Measurements from ENCODE around the gene NEU2.
A peak's percentile ranks its signal among the peaks of the same experiment; 100 is the strongest.

NEU2 gene

DNA sequence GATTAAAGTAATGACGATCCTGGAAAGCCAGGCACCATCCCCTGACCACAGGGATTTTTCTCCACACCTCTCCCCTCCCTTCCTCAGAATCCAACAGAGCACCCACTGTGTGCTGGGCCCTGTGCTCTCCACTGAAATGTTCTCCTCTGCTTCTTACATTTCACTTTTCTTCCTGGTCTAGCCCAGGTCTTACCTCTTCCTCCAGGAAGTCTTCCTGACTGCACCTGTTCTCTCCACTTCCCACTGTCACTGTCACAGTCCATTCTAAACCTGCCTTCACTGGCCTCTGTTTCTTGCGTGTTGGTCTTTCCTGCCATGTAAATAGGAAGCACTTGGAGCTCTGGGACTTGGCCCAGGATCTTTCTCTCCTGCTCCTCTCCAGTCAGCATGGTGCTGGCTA lies 12.0 kb upstream of the NEU2 start:
- Mint-ChIP-seq H3K9me3 (peaks cover 1% of the 10 kb centered on the region), H3K36me3 (no peaks in the 10 kb centered on the region), H3K27ac (no peak overlapping the region), H3K4me1 (no peaks in the 10 kb centered on the region), H3K4me3 (no peak overlapping the region)
- DNase-seq (ENCODE audit: low spot score in 2 of 2) (no peak), ATAC-seq (no peak)

DNA sequence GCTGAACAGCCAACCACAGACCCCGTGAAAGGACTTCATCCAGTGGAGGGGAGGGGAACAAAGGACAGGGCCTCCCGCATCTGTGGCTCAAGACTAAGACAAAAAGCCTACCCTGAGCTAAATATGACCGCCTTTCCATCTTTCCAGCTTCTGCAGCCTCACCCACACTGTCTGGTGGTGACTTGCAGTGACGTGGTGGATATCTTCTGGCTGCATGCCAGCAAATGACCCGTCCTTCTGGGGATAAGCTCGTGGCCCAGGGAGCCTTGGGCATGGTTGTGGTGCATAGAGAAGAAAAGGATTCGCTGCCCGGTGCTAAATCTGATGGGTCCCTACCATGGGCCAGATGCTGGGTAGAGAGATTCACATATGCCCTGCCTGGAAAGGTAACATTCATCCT lies 10.7 kb upstream of the NEU2 start:
- H3K27ac Mint-ChIP-seq: no peak overlapping the region
- H3K36me3 Mint-ChIP-seq: no peaks in the 10 kb centered on the region
- ATAC-seq: no peak
- H3K4me3 Mint-ChIP-seq: no peak overlapping the region
- no peak for DNase-seq (ENCODE audit: low spot score in 2 of 2)
- H3K9me3 Mint-ChIP-seq: no peaks in the 10 kb centered on the region
- no peaks in the 10 kb centered on the region for H3K4me1 Mint-ChIP-seq

DNA sequence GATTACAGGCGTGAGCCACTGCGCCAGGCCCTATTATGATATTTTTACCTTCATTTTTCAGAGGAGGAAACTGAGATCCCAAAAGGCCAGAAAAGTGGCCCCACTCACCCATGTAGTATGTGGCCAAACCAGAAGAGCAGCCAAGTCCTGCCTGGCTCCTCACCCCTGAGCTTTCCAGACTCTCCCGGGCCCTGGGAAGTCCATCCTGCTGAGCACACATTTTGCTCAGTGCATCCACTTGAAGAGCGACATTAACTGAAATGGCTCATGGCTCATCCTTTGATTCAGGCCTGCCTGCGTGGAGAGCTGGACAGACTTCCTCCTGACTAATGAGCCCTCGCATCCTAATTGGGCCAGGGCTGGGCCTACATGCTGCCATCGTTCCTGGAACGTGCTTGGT lies 9.9 kb upstream of the NEU2 start:
- H3K4me3 Mint-ChIP-seq: no peak overlapping the region
- DNase-seq (ENCODE audit: low spot score in 2 of 2) (no peak), ATAC-seq (no peak)
- H3K36me3 Mint-ChIP-seq: no peaks in the 10 kb centered on the region
- no peaks in the 10 kb centered on the region for H3K9me3 Mint-ChIP-seq
- H3K4me1 Mint-ChIP-seq: no peaks in the 10 kb centered on the region
- H3K27ac Mint-ChIP-seq: no peak overlapping the region

DNA sequence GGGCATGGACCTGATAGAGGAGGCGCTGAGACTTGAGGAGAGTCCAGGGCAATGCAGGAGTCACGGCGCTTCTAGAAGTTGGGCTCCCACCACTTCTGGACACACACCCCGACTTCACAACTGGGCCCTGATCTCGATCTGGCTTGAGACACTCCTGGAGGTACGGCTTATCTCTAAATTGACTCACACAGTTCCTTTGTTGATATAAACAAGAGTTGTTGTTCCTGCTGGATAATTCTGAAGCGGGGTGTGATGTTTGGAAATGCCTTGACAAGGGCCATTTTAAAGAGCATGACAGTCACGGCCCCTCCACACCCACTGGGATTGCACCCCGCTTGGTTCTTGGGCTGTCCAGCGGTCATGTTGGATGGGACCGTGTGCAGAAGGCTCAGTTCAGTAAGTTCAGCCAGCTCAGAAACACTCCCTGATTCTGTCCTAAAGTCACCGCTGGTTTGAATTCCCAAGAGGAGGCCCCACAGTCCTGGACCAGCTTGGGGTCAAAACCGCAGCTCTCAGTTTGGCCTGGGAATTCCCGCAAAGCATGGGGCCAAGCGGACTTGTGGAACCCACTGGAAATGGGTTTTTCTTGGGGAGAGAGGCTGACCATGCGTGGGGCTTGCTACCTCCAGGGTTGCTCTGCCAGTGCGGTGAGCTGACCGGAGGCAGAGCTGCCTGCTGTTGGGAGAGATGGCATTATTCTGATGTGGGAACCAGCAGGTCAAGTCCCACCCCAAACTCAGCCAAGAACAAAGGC lies 9.3 kb upstream of the NEU2 start:
- Mint-ChIP-seq H3K27ac (no peak overlapping the region), H3K4me1 (no peaks in the 10 kb centered on the region), H3K36me3 (no peaks in the 10 kb centered on the region), H3K4me3 (no peak overlapping the region), H3K9me3 (no peaks in the 10 kb centered on the region)
- DNase-seq (ENCODE audit: low spot score in 2 of 2) (no peak), ATAC-seq (no peak)

DNA sequence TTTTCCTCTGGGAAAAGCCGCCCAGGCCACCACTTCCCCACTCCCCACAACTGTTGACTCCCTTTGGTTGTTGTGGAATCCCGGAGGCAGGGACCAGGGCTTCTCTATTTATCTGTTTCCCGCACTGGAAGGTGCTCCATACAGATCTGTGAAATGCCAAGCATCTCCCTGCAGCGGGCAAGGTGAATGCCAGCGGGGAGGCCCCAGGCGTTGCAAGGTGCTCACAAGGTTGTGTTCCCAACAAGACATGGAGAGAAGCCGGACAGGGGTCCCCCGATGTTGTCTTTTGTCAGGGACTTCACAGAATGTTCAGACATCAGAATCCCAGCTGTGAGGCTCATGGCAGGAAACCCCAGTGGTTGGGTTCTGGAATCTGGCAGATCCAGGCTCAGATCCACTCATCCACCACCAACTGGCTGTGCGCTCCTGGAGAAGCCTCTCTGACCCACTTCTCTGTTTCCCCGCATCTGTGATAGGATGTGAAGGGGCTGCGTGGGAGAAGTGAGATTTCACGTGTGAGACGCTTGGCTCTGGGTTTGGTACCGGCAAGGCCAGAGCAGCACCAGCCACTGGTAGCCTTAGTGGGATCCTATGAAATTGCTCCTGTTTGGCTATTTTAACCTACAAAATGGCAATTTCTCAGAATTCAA lies 8.6 kb upstream of the NEU2 start:
- Mint-ChIP-seq H3K4me1 (no peaks in the 10 kb centered on the region), H3K27ac (no peak overlapping the region), H3K9me3 (no peaks in the 10 kb centered on the region), H3K36me3 (no peaks in the 10 kb centered on the region), H3K4me3 (no peak overlapping the region)
- ATAC-seq: no peak
- DNase-seq (ENCODE audit: low spot score in 2 of 2): no peak

DNA sequence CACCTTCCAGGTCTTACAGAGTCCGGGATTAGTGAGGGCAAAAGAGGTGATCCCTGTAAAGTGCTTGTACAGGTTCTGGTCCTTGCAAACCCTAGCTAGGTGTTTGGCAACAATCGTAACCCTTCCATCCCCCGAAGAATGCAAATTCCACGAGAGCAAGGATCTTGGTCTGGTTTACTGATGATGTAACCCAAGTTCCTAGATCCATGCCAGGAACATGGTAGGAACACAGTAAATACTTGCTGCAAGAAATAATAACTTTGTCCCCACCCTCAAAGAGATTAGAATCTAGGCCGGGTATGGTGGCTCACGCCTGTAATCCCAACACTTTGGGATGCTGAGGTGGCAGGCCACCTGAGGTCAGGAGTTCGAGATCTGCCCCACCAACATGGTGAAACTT lies 6.8 kb upstream of the NEU2 start:
- Mint-ChIP-seq H3K4me1 (no peaks in the 10 kb centered on the region), H3K4me3 (no peak overlapping the region), H3K36me3 (no peaks in the 10 kb centered on the region), H3K9me3 (no peaks in the 10 kb centered on the region), H3K27ac (no peak overlapping the region)
- DNase-seq (ENCODE audit: low spot score in 2 of 2): no peak
- no peak for ATAC-seq

DNA sequence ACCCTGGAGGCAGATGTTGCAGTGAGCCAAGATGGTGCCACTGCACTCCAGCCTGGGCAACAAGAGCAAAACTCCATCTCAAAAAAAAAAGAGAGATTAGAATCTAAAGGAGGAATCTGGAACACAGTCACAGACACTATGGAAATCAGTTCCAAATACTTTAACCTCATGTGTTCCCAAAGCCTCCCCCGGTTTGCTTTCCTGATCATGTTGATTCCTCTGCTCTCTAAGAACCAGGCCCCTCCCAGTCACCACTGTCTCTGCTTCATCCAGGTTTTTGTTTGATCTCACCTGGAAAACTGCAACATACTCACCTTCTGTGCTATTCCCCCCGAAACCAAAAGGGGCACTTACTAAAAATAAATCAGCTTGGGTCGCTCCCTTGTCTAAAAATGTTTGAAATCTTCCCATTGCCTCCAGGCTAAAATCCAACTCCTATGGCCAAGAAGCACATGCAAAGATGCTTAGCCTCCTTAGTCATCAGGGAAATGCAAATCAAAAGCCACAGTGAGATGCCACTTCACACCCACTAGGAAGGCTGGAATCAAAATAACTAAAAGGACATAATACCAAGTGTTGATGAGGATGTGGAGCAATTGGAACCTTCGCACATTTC lies 6.2 kb upstream of the NEU2 start:
- no peak overlapping the region for H3K27ac Mint-ChIP-seq
- H3K9me3 Mint-ChIP-seq: no peaks in the 10 kb centered on the region
- H3K4me3 Mint-ChIP-seq: no peak overlapping the region
- H3K36me3 Mint-ChIP-seq: no peaks in the 10 kb centered on the region
- no peak for DNase-seq (ENCODE audit: low spot score in 2 of 2)
- H3K4me1 Mint-ChIP-seq: no peaks in the 10 kb centered on the region
- no peak for ATAC-seq

DNA sequence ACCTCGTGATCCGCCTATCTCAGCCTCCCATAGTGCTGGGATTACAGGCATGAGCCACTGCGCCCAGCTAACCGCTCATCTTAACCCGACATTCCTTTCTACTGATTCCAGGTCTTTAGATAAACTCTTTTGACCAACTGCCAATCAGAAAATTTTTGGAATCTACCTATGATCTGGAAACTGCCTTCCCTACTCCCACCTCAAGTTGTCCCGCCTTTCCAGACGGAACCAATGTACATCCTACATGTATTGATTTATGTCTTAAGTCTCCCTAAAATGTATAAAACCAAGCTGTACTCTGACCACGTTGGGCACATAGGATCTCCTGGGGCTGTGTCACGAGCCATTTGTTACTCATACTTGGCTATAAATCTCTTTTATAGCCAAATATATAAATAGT lies 3.2 kb upstream of the NEU2 start:
- no peak overlapping the region for H3K27ac Mint-ChIP-seq
- no peak overlapping the region for H3K4me3 Mint-ChIP-seq
- no peaks in the 10 kb centered on the region for H3K4me1 Mint-ChIP-seq
- ATAC-seq (no peak), DNase-seq (ENCODE audit: low spot score in 2 of 2) (no peak)
- H3K9me3 Mint-ChIP-seq: no peaks in the 10 kb centered on the region
- no peaks in the 10 kb centered on the region for H3K36me3 Mint-ChIP-seq

DNA sequence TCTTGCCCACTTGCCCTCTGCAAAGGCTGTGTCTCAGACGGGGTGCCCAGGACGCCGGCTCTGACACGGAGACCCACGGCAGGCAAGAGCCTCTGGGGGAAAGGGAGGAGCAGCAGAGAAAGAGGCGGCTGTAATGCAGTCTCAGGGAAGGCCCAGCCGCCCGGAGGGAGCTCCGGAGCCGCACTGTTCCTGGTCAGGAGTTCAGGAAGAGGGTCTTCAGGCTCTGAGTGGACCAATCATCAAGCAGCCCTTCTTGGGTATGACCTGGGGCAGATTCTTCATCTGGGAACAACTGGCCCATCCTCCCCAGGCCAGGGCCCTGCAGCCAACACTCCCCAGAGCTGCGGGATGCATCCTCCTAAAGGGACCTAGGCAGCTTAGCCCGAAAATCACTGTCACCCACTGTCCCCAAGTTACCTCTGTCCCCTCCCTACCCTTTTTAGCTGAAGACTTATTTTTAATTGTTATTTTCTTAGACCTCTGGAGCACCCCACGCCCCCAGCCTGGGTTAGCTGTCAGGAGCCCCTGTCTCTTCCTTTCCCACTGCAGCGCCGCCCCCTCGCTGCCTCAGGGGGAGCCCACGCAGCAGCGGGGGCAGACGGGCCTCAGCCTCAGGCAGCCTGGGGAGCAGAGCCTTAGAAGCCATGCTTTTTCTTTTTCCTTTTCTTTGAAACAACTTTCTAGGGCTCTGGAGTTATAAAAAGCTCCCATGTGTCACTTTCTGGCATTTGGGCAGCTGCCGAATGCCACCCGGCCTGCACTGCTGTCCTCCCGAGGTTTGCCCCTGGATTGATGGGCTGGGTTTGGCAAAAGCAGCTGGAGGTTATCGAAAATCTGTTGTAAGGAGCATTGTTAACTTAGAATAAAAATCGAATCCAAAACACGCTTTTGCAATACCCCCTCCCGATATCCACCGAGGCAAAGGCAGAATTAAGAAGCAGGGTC lies 644 bp upstream of the NEU2 start:
- Mint-ChIP-seq H3K9me3 (no peaks in the 10 kb centered on the region), H3K4me1 (no peaks in the 10 kb centered on the region), H3K36me3 (no peaks in the 10 kb centered on the region), H3K4me3 (no peak overlapping the region), H3K27ac (no peak overlapping the region)
- DNase-seq (ENCODE audit: low spot score in 2 of 2) (no peak), ATAC-seq (no peak)

DNA sequence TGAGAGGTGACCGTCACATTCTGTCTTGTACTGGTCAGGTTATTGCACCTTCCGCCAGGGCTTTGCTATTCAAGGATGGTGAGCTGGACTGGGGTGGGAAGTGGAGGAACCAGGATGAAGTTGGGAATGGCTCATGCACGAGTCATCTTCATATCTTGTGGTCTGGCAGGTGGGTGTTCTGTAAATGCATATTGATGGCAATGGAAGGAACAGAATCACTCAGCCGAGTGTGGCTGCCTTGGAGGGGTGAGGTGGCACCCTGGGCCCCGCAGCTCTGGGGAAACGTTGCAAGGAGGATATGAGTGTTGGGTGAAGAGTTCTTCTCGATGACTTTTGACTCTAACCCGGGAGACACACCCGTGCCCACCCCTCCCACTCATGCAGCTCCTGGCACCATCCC lies 1.2 kb downstream of the NEU2 start:
- Mint-ChIP-seq H3K9me3 (no peaks in the 10 kb centered on the region), H3K27ac (no peak overlapping the region), H3K4me3 (no peak overlapping the region), H3K4me1 (no peaks in the 10 kb centered on the region), H3K36me3 (no peaks in the 10 kb centered on the region)
- DNase-seq (ENCODE audit: low spot score in 2 of 2) (no peak), ATAC-seq (peak; percentile 69)

DNA sequence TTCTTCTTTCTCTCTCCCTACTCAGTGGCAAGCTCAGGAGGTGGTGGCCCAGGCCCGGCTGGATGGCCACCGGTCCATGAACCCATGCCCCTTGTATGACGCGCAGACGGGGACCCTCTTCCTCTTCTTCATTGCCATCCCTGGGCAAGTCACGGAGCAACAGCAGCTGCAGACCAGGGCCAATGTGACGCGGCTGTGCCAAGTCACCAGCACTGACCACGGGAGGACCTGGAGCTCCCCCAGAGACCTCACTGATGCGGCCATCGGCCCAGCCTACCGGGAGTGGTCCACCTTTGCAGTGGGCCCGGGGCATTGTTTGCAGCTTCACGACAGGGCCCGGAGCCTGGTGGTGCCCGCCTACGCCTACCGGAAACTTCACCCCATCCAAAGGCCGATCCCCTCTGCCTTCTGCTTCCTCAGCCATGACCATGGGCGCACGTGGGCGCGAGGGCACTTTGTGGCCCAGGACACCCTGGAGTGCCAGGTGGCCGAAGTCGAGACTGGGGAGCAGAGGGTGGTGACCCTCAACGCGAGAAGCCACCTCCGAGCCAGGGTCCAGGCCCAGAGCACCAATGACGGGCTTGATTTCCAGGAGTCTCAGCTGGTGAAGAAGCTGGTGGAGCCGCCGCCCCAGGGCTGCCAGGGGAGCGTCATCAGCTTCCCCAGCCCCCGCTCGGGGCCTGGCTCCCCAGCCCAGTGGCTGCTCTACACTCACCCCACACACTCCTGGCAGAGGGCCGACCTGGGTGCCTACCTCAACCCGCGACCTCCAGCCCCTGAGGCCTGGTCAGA lies 1.8 kb downstream of the NEU2 start:
- Mint-ChIP-seq H3K9me3 (no peaks in the 10 kb centered on the region), H3K4me1 (no peaks in the 10 kb centered on the region), H3K27ac (no peak overlapping the region), H3K4me3 (no peak overlapping the region), H3K36me3 (no peaks in the 10 kb centered on the region)
- ATAC-seq (no peak), DNase-seq (ENCODE audit: low spot score in 2 of 2) (no peak)

DNA sequence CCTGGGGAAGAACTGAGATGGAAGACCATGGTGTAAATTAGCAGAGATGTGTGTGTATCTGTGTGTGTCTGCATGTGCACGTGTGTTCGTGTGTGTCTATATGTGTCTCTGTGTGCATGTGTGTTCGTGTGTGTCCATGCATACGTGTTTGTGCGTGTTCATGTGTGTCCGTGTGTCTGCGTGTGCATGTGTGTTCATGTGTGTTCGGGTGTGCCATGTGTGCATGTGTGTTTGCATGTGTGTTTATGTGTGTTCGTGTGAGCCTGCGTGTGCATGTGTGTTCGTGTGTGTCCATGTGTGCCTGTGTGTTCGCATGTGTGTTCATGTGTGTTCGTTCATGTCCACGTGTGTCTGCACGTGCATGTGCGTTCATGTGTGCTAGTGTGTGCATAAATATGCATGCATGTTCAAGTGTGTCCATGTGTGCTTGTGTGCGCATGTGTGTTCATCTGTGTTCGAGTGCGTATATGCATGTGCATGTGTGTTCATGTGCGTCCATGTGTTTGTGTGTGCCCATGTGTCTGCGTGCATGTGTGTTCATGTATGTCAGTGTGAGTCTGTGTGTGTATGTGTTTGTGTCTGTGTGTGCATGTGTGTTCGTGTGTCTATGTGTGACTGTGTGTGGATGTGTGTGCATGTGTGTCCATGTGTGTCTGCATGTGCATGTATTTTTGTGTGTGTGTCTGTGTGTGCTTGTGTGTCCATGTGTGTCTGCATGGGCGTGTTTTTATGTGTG lies 3.1 kb downstream of the NEU2 start:
- Mint-ChIP-seq H3K4me1 (no peaks in the 10 kb centered on the region), H3K9me3 (no peaks in the 10 kb centered on the region), H3K36me3 (no peaks in the 10 kb centered on the region), H3K27ac (no peak overlapping the region), H3K4me3 (no peak overlapping the region)
- no peak for ATAC-seq
- DNase-seq (ENCODE audit: low spot score in 2 of 2): no peak

DNA sequence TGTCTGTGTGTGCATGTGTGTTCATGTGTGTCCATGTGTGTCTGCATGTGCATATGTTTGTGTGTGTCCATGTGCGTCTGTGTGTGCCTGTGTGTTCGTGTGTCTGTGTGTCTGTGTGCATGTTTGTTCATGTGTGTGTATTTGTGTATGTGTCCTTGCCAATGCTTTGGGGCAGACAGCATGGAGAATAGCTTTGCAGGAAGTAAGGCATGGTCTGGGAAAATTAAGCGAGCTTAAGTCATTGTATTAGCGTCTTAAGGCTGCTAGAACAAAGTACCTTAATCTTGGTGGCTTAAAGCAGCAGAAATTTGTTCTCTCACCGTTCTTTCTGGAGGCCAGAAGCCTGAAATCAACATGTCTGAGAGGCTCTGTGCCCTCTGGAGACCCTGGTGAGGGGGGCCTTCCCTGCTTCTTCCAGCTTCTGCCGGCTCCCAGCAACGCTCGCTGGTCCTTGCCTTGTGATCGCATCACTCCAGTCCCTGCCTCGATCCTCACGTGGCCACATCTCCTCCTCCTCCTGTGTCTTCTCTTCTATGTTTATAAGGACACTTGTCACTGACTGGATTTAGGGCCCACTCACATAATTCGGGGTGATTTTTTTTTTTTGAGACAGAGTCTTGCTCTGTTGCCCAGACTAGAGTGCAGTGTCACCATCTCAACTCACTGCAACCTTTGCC lies 3.8 kb downstream of the NEU2 start:
- DNase-seq (ENCODE audit: low spot score in 2 of 2) (no peak), ATAC-seq (no peak)
- H3K4me1 Mint-ChIP-seq: no peaks in the 10 kb centered on the region
- no peaks in the 10 kb centered on the region for H3K36me3 Mint-ChIP-seq
- no peaks in the 10 kb centered on the region for H3K9me3 Mint-ChIP-seq
- H3K4me3 Mint-ChIP-seq: no peak overlapping the region
- no peak overlapping the region for H3K27ac Mint-ChIP-seq

DNA sequence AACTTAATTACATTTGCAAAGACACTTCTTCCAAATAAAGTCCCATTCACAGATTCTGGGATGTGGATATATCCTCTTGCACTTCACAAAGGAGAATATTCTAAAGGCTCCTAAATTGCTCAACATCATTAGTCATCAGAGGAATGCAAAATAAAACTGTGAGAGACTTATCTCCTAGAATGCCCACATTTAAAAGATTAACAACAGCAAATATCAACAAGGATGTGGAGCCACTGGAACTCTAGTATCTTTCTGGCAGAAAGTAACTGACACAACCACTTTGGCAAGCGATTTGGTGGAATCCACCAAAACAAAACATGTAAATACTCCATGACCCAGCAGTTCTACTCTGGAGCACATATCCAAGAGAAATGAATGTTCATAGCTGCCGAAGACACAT lies 4.6 kb downstream of the NEU2 start:
- ATAC-seq: no peak
- no peak overlapping the region for H3K27ac Mint-ChIP-seq
- no peak for DNase-seq (ENCODE audit: low spot score in 2 of 2)
- H3K4me1 Mint-ChIP-seq: no peaks in the 10 kb centered on the region
- H3K9me3 Mint-ChIP-seq: no peaks in the 10 kb centered on the region
- no peak overlapping the region for H3K4me3 Mint-ChIP-seq
- no peaks in the 10 kb centered on the region for H3K36me3 Mint-ChIP-seq

Measured in stimulated activated effector memory CD8-positive, alpha-beta T cell treated with anti-CD3 and anti-CD28 coated beads, Interleukin-12 subunit alpha, Interleukin-12 subunit beta, amount 100 ng/mL, for 72 hours (primary cell).